Measurements from ENCODE around the gene ATP6V1E1.
A peak's percentile ranks its signal among the peaks of the same experiment; 100 is the strongest.

ATP6V1E1 gene

DNA sequence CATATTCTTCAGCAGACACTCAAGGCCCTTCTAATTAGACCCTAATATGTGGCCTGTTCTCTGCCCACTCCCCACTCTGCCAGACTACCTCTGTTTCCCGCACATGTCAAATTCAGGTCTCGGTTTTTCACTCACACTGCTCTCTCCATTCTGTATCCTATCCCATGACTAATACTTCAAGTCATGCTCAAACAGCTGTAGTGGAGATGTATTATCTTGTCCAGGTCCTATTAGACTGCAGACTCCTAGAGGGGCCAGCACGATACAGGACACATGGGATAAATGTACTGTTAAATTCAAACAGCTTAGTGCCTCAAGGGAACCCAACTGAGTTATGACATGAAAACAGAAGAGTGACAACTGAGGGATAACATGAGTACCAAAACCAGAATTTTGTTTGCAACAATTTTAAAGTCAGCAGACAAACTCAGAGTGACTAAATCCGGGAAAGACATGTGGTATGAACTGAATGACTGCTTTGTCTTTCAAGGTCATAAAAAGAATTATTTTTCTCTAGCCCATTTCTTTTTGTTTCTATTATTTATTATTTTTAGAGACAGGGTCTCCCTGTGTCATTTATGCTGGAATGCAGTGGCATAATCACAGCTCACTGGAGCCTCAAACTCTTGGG is 20.5 kb downstream of the ATP6V1E1 start:
- peak overlapping the region; percentile 95 for H3K27ac ChIP-seq
- TF ChIP-seq, protein P1, sequence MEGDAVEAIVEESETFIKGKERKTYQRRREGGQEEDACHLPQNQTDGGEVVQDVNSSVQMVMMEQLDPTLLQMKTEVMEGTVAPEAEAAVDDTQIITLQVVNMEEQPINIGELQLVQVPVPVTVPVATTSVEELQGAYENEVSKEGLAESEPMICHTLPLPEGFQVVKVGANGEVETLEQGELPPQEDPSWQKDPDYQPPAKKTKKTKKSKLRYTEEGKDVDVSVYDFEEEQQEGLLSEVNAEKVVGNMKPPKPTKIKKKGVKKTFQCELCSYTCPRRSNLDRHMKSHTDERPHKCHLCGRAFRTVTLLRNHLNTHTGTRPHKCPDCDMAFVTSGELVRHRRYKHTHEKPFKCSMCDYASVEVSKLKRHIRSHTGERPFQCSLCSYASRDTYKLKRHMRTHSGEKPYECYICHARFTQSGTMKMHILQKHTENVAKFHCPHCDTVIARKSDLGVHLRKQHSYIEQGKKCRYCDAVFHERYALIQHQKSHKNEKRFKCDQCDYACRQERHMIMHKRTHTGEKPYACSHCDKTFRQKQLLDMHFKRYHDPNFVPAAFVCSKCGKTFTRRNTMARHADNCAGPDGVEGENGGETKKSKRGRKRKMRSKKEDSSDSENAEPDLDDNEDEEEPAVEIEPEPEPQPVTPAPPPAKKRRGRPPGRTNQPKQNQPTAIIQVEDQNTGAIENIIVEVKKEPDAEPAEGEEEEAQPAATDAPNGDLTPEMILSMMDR (conservative IDR thresholded peaks at IDR 0.05): no peak

- H3K27ac ChIP-seq: peak overlapping the region; percentile 95
- TF ChIP-seq, protein P1 (conservative IDR thresholded peaks at IDR 0.05): no peak
These were observed 22.1 kb downstream of the ATP6V1E1 start for GRCh38 chr22:17606496-17606895.

GRCh38 chr22:17603668-17604067 is 24.9 kb downstream of the ATP6V1E1 start:
- TF ChIP-seq, protein P1 (conservative IDR thresholded peaks at IDR 0.05): no peak
- H3K27ac ChIP-seq: peak overlapping the region; percentile 95; the same call in 1 of the 2 replicates

DNA sequence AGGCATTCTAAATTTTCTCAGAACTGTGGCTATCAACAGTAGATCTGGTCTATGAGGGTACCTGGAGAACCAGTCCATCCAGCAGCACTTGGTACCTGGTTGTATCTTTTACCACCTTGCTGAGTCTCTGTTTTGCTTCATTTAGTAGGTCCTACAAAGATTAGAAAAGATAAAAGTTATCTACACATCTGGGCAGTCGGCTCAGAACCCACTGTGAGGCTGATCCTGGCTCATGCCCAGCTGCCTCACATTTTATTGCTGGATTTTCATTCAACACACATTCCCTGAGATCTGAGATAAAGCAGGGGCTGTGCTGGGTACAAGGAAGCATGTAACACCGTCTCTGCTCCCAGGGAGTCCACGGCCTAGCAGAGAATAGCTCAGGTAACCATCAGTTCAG is 27.5 kb downstream of the ATP6V1E1 start:
- TF ChIP-seq, protein P1 (conservative IDR thresholded peaks at IDR 0.05): no peak
- H3K27ac ChIP-seq: peak overlapping the region; percentile 95

DNA sequence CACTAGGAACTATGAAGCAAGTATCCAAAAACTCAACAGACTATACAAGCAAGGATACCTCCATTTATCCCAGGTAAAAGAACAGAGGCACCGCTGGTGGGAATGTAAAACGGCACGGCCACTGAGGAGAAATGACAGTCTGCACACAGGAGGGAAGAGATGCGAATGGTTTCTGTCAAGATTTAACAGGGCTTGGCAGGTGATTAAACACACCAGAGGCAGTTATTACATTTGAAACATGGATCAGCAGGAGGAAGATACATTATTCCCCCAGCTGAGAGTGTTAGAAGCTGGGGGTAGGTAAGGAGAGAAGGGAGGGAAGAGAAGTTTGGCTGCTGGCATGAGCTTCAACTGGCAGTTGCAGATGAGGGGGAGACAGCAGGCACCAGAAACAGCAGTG is 30.2 kb downstream of the ATP6V1E1 start:
- TF ChIP-seq, protein P1 (conservative IDR thresholded peaks at IDR 0.05): no peak
- H3K27ac ChIP-seq: peak overlapping the region; percentile 95; the same call in 1 of the 2 replicates

DNA sequence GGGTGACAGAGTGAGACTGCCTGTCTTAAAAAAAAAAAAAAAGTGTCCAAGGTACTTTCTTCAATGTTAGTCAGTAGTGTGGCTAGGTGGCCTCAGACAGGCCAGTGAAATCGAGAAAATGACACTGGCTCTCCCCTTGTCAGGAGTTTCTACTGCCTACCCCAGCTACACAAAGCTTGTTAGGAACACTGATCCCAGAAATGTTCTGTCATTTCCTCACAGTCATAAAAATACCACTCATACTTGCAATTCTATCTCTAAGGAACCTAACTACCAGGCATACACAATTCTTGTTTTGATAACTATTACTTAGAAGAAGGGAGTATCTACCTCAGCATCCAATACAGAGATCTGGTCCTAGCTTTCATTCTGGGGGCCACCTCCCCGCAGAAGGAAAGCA is 31.3 kb downstream of the ATP6V1E1 start:
- TF ChIP-seq, protein P1 (conservative IDR thresholded peaks at IDR 0.05): no peak
- peak overlapping the region; percentile 95; the same call in 1 of the 2 replicates for H3K27ac ChIP-seq

DNA sequence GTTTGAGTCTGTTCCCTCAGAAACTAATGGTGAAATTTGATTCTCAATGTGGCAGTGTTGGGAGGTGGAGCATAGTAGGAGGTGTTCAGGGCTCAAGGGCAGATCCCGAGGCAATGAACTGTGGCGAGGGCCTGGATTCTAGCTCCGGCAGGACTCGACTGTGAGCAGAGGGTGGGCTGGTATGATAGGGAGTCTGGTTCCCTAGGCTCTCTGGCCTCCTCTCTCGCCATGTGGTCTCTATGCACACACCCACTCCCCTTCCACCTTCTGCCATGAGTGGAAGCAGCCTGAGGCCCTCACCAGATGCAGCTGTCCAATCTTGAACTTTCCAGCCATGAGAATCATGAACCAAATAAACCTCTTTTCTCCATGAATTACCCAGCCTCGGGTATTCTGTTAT is 32.3 kb downstream of the ATP6V1E1 start:
- TF ChIP-seq, protein P1 (conservative IDR thresholded peaks at IDR 0.05): no peak
- no peak overlapping the region for H3K27ac ChIP-seq
